Inflammatory macrophage treated with lipopolysaccharide for 1 hour (primary cell): ENCODE measurements around the gene ATL1.
"Not testable (repeated sequence)": the region's sequence is repeated elsewhere in the genome, so short reads cannot be mapped to it uniquely, and the experiment has no call there.

Experiments used
- DNase-seq, 2 donors: peaks; one replicate each; pipeline ENCODE4 v3.0.0-alpha.2; 2020 to 2022

Gene ATL1

DNA sequence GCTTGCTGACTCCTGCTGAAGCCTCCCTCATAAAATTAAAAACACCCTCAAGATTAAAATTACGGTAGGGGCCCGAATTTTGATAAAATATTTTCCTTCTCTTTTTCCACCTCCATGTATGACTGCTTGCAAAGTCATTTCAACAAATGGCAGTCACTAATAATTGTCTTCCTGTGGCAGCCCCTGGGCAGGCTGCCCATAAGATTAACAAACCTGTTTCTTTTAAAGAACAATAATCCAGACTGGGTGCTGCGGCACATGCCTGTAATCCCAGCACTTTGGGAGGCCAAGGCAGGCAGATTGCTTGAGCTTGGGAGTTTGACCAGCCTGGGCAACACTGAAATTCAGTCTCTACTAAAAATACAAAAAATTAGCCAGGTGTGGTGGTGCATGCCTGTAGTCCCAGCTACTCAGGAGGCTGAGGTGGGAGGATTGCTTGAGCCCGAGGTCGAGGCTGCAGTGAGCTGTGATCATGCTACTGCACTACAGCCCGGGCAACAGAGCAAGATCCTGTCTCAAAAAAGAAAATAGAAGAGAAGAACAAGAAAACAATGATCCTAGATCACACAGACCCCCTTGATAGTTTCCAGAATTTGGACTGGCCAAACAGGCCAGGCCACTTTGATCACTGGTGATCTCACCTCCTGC lies 99.5 kb downstream of the ATL1 start:
- no peak for DNase-seq

DNA sequence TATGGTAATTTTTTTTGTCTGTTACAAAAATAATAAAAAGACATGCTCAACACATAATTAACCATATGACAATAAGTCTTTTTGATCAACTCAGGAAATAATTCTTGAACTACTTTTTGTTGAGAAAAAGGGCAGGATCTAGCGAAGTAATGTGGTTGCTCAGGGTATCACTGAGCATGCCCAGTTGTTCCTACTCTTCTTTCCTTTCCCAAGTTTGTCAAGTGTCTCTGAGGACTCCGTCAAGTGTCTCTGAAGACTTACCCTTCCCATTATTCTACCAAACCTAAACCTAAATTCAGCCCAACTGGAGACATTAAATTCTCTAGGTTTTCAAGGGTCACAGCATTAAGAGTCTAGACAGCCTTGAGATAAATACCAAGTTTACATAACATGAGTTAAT lies 104.6 kb downstream of the ATL1 start:
- DNase-seq, result not testable (repeated sequence)

DNA sequence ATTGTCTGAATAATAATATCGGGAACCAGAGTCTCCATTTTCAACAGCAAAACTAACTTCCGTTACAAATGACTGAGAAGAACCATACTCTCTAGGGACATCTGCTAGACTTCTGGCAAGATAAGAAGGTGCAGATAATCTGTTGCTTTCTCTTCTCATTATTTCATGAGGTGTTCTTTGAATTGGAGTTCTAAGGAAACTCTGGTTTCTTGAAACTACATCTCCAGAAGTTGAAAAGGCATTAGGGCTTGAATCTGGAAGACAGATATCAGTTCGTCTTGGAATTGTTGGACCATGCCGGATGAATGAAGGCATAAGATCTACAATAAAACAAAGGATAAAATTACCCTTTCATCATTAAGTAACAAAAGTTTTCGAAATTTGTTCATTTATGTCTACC lies 105.4 kb downstream of the ATL1 start:
- DNase-seq, result not testable (repeated sequence)

DNA sequence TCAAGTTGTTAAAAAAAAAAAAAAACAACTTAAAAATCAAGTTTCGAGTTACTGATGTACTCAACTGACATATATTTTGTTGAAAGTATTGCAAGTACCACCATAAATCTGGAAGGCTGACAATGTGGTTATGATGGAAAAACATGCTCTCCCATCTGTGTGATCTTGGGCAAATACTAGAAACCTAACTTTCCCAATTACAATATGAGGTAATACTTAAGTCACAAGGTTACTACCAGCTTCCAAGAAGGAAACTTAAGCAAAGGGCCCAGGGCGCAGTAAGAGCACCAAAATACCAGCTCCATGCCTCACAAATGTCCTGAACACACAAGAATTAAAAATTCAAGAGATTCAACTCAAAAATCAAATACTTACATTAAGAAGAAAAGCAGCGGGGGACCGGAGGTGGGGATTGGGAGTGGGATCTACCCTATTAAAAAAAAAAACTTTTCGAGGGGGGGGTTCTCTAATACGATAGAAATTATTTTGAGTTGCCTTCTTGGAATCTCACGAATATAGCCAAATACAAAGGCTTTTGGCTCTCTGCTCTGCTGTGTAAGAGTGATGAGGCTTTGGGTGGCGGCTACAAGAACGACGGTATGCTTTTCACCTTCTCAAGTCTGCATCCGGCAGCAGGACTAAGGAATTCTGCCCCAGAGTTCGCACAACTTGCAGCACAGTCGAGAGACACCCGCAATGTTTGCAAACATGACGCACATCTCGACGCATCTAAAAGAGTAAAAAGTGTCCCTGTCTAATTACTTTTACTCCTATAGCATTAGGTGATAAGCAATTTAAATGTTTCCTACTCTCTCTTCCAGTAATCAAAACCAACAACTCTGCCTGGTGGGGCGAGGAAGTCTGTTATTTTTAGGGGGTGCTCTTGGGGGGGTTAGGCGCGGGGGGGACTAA lies 107.1 kb downstream of the ATL1 start:
- peak; percentile 79 to 85 for DNase-seq

DNA sequence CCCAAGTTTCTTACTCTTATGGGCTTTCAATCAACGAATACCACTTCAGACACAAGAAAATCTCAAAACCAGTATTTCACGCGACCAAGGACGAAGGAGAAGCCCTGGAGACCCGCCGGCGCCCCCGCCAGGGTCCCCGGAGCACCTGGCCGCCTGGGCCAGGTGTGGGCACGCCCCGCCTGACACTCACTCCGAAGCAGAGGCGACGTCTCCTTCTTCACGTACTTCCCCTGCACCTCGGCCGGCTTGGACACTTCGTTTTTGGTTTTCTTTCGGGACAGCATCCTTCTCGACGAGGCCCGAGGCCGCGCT lies 107.7 kb downstream of the ATL1 start:
- no peak for DNase-seq

DNA sequence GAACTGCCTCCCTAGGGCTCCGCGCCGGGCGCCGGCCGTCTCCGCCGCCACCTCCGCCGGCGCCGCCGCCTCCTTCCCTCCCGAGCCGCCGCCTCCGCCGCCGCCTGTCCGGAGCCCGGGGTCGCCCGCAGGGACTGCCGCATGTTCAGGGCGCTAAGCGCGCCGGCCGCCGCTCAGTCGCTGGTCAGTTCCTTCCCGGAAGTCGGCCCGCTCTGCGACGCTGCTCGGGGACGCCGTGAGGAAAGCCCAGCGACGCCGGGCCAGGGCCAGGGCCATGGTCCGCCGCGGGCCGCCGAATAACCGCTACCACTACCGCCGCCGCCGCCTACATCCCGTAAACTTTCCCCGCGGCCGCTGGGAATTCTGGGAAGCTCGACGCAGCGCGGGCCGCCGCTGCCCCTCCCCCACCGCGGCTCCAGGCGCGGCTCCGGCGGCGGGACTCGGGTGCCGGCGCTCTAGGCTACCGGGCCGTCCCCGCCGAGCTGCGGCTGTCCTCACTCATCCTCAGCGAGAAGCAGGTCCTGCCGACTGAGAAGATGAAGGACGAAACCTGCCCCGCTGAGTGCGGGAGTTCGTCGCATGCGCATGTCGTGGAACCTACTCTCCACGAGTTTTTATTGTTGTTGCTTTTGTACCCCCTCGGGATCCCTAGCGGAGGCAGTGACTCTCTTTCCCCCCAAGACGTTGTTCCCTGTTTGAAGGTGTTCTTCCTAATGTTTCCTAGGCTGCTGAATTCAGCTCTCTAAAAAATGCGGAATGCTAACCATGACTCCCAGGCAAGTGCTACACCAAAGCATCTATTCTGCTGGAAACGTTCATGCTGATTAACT lies 108.3 kb downstream of the ATL1 start, which contains the start of gene SAV1:
Gene SAV1 (minus strand): TSS at position 311 of the 830 bp plus-strand sequence. CDS start 339 bp downstream, outside the sequence.
- peak; percentile 75 to 80 for DNase-seq

DNA sequence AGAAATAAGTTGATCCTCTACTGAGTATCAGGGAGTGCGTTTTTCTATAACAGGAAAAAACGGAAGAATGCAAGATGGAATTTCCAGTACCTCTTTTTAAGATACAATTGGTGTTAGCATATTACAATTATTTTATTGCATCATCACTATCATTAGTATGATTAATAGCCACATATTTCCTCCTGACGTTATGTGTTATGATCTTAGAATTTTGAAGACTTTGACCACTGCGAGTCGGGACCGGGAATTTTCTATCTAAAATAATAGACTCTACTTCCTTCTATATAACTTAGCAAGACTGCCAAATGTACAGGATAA lies 108.8 kb downstream of the ATL1 start:
- peak in 1 of 2 donors; percentile 76 for DNase-seq

DNA sequence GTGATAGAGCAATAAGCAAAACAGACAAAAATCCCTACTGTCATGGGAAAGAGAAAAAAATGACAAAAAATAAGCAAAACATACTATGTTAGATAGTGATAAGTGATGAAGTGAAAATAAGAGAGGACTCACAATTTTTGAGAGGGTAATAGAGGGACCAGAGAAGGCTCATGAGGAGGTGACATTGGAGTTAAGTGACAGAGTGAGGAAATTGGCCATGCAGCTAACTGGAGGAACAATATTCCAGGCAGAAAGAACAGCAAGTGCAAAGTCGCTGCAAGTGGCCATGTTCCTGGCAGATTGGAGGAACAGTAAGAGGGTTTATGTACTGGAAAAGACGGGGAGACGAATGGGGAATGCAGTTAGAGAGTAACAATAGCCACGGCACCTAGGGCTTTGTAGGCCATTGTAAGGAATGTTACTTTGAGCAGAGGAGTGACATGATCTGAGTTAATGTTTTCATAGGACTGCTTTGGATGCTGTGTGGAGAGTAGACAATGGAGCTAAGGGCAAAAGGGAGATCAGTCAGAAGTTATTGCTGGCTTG lies 109.6 kb downstream of the ATL1 start:
- no peak for DNase-seq

DNA sequence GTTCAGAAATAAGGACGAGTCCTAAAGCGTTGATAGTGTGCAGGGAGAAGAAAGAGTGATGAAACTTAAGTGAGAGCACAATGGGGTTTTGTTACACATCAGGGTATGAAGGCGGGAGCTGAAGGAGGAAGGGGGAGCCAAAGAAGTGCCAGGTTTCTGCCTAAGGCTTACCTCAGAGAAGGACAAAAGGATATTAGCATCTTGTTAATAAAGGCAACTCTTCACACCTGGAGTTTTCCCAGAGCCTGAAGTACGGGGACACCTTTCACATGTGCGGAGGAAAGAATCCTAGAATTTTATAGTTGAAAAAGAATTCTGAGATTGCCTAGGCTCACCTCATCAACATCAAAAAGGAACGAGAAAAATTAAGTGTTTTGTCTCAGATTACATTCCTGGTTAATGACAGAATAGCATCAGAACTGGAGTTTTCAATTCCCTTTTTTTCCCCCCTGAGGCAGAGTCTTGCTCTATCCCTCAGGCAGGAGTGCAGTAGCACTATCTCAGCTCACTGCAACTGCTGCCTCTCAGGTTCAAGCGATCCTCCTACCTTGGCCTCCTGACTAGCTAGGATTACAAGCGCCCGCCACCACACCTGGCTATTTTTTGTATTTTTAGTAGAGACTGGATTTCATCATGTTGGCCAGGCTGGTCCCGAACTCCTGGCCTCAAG lies 110.4 kb downstream of the ATL1 start:
- no peak for DNase-seq

DNA sequence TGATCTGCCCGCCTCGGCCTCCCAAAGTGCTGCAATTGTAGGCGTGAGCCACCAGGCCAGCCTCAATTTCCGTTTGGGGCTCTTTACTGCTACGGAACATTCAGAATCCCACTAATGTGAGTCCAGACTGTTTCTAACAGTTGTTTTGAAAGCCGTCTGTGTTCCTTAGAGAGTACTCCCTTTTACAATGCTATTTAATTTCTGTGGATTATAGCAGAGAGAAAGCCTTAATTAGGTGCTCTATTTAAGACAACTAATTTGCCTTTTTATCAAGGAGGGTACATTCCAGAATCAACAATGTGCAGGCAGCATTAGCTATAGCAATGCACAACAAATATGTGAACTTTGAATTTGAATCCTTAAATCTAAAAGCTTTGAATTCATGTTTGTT lies 110.9 kb downstream of the ATL1 start:
- no peak for DNase-seq

DNA sequence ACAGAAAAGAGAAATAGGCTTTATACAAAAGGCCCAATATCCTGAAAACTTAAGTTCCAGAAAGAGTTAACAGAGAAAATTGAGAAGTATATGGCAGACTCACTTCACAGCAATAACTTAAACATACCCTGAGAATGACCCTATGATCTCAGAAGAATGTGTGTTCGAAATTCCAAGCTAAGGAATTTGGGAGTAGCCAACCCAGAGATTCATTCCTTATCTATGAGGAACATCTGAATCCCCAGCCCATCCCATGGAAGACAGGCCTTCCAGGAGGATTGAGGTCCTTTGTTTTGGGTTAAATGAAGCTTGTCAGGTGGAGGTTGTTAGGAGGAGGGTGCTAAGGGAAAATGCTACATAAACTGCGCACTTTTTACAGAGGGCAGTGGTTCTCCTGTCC lies 115.7 kb downstream of the ATL1 start:
- no peak for DNase-seq

DNA sequence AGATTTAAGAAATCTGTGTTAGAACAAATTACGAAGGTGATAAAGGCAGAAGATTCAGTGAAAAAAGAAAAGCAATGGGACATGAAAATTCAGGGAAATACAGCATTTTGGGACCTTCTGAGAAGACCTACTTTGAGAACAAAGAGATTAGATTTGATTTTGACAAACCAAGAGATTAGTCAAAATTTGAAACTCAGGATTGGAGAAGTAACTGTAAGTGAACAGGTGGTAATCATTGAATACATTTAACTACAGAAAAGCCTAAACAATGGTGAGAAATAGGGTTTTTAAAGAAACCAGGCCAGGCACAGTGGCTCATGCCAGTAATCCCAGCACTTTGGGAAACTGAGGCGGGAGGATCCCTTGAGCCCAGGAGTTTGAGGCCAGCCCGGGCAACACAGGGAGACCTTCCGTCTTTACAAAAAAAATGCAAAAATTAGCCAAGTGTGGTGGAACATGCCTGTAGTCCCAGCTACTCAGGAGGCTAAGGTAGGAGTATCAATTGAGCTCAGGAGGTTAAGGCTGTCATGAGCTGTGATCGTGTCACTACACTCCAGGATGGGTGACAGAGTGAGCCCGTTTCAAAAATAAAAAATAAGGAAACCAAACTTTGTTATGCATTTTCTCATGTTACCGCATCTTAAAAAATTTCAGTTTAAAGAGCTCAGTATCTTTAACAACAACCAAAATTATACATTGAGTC lies 117.0 kb downstream of the ATL1 start:
- no peak for DNase-seq

DNA sequence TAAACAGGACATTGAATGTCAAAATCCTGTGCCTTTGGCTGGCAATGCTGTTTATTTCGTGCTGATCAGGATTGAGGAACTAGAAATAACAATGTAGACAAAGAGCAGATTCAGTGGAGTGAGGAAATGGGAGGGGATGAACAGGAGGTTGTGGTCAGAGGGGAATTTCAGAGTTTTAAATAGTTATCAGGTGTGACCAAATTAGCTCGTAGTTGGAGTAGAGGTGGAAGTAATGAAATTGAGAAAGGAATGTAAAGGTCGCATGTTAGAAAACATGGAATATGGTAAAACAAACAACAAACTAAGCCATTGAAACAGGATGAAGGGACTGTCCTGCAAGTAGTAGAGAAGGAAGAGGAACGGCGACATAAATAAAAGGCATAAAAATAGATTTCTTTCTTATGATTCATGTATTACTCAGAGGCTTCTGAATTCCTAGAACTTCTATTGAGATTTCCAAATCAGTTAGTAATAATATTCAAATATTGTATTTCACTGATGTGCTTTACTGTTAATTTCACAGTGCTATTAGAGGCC lies 117.7 kb downstream of the ATL1 start:
- peak; percentile 73 to 82 for DNase-seq

DNA sequence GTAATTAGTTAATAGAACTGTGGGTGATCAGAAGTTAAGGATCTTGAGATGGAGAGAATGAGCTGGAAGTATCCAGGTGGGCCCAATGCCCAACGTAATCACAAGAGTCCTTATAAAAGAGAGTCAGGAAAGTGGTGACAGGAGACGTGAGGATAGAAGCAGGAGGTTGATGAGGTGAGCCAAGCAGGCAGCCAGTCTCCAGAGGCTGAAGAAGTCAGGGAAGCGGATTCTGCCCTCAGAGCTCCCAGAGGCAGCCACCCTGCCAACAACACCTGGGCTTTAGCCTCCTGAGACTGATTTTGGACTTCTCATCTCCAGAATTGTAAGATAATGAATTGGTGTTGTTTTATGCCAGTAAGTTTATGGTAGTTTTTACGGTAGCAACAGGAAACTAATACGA lies 118.2 kb downstream of the ATL1 start:
- DNase-seq, result no peak

DNA sequence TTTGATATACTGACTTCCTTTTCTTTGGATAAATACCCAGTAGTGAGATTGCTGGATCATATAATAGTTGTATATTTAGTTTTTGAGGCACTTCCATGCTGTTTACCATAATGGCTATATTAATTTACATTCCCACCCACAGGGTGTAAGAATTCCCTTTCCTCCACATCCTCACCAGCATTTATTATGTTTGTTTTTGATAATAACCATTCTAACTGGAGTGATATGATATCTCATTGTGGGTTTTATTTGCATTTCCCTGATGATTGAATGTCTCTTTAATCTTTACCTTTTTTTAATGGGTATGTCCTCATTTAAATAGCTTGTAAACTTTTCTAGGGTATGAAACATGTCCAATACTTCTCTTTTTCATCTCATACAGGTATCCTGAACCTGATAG lies 119.7 kb downstream of the ATL1 start:
- no peak for DNase-seq
